KBM-7 (cell line): ENCODE results near the gene ARL5C.

ENCODE experiments used
- DNase-seq: peaks from one replicate; pipeline ENCODE4 v3.0.0-alpha.2; 2015
- in situ Hi-C: fragments of 300-500 bp; cut with MboI; formaldehyde crosslinking; loops from 2 replicates; pipeline ENCODE4 v1.14.3; 2020; ENCODE audit warnings: low sequenced_read_pairs, low pct_unique_long_range_greater_than_20kb, mixed read lengths

The ARL5C gene, protein sequence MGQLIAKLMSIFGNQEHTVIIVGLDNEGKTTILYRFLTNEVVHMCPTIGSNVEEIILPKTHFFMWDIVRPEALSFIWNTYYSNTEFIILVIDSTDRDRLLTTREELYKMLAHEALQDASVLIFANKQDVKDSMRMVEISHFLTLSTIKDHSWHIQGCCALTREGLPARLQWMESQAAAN

DNA sequence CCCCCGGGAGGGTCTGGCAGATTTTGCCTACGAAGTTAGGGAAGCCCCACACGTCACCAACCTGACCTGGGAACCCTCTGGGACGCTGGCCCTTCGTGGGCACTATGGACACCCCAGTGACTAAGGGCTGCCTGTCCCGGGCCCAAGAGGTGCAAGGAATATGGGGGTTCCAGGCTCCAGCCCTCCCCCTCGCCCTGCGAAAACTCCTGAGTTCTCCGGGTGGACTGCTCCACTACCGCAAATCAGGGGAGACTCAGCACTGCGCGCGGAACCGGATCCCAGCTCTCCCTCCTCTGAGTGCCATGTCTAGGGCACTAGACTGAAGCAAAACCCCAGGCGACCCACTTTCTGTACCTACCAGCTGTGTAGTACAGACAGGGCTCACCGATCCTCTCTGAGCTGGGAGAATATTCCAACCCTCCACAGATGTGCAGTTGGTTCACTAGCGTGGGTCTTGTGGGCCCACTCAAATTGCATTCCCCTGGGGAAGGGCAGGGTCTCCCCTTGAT lies at the start of gene ARL5C:
Gene ARL5C (minus strand): TSS at position 321 of the 509 bp plus-strand sequence. CDS start 401 bp downstream, outside the sequence.
- no peak for DNase-seq
- in situ Hi-C loops, result loop anchor here (25.0 kb wide), 1 partner anchor 179 kb away; no protein-coding TSS in a partner anchor

DNA sequence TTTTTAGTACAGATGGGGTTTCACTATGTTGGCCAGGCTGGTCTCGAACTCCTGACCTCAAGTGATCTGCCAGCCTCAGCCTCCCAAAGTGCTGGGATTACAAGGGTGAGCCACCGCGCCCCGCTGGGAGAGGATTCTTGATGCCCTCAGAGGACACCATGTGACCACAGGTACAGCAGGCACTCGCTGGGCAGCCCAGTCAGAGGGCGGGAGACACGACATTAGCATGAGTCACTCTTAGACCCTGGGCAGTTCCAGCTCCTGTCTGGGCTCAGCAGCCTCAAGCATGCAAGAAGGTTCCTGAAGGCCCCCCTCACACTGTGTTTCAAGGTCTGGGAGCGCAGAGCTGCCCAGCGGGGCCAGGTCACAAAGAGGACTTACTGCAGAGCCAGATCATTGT lies 47.9 kb upstream of the ARL5C start:
- DNase-seq, result no peak
- in situ Hi-C loops, result no loop called here

DNA sequence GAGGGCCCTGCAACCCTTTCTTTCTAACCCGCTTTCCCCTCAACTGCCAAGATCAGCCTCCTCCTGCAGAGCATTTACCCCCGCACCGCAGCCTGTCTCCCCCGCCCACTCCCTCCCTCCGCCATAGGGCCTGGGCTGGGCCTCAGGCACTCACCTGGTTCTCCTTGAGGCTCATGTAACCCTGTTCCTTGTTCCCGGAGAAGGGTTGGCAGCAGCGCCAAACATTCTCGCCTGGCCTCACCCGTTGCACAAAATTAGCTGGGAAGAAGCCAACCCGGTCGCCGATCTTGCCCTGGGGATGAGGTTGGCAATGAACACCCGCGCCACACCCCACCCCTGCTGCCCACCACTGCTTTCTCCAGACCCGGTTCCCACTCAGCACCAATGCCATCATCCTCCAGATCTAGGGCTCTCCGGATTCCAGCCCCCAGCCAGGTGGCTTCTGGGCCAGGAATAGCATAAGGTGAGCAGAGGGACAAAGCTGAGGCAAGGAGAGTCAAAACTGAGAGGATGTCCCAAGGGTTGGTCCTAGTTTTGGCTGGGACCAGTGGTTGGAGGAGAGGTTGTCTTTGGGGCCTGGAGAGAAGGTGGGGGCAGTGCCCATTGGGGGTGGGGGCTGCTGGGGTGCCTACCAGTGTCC lies 47.0 kb upstream of the ARL5C start:
- DNase-seq, result no peak
- in situ Hi-C loops, result no loop called here

DNA sequence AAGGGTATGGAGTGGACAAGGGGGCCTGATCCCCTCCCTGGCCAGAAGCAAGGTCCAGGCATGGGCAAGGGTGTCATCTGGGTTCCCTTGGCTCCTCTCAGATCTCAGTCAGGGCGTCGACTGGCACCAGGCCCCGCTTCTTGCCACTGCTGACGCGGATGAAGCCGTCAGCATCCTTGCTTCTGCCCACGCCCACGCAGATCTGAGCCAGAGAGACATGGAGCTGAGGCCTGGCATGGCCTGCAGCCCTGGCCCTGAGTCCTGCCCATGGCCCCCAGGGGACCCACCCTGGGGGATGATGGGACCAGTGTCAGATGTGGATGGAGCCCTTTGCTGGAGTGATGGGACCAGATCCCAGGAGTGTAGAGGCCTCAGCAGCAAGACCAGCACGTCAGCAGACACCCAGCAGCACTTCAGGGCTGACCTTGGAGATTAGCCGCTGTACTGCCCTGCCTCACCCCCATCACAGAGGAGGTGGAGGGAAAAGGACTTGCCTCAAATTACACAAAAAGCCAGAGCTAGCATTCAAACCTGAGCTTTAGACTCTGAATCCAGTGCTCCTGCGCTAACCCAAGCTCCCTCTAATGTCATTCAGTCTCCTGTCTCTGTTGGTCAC lies 46.3 kb upstream of the ARL5C start:
- in situ Hi-C loops, result no loop called here
- DNase-seq, result no peak

DNA sequence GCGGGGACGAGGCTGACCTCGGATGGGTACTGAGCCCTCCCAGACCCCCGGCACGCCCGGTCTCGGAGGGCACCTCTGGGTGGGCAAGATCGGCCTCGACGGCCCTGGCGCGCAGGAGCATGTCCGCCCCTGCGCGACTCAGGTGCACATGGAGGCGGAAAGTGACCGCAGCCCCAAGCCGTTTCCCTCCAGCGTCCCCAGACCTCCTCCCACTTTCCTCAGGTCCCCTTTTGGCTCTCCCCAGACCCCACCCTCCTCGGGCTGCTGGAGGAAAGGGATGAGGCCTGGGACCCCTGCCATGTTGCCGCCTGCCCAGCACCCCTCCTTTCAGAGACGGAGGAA lies 44.1 kb upstream of the ARL5C start:
- in situ Hi-C loops, result no loop called here
- no peak for DNase-seq

DNA sequence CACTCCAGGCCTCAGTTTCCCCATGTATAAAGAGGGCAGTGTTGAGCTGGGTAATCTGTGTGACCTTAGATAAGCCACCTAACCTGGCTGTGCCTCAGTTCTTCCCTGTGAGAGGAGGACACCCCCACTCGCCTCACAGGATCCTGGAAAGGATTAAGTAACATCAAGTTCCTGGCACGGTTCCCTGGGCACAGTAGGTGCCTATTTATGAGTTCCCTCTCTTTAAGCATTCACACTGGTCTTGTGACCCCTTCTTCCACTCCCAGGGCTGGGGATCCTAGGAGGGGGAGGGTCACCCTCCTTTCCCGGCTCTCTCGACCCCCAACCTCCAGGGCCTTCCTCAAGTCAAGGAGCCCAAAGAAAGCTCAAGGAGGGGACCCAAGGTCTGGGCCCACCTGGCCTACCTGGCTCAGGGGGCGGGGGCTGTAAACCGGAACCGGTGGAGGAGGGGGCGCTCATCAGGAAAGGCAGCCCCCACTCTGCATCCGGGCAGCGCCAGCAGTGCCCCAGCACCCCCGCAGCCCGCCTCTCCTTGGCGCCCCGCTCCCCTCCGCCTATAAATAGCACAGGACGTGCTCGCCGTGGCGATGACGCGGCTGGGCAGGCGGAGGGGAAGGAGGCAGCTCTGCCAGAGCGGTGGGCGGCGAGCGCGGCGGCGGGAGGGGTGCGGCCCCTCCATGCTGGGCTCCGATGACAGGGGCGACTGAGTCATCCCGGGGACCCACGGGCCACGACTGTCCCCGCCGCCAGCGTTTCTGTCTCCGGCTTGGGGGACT lies 43.5 kb upstream of the ARL5C start:
- peak; percentile 37 for DNase-seq

DNA sequence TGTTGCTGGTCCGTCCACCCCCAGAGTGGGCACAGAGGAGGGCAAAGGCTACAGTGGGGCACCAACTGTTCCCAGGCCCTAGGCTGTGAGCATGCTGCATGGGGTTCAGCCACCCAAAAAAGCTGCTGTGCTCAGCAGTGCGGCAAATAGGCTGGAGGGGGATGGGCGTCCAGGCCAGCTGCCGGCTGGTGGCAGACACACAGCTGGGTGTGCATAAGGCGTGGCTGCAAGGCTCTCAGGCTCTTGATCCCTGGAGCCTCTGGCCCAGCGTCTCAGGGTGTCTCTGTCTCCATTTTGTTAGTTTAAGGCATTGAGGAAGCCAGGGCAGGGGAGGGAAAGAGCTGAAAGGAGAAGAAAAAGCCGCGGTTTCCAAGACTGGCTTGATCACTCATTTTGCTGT lies 42.9 kb upstream of the ARL5C start:
- in situ Hi-C loops, result no loop called here
- DNase-seq, result peak; percentile 74

More for the DNA sequence above, 43.5 kb upstream of the ARL5C start:
- in situ Hi-C loops, result no loop called here

DNA sequence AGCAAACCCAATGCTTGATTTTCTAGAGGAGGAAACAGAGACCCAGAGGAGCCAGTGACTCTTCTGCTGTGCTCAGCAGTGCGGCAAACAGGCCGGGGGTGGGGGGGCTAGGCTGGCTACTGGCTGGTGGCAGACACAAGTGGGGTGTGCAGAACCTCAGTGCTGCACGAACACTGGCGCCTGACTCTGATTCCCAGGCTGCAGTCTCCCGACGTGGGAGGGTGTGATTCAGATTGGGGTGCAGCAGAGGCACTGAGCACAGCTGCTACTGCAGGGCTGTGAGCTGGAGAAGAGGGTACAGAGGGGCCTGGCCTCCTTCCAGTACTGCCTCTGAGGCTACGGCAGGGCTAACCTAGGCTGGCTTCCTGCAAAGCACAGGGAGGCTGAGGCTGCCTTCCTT lies 42.2 kb upstream of the ARL5C start:
- in situ Hi-C loops, result no loop called here
- DNase-seq, result no peak

DNA sequence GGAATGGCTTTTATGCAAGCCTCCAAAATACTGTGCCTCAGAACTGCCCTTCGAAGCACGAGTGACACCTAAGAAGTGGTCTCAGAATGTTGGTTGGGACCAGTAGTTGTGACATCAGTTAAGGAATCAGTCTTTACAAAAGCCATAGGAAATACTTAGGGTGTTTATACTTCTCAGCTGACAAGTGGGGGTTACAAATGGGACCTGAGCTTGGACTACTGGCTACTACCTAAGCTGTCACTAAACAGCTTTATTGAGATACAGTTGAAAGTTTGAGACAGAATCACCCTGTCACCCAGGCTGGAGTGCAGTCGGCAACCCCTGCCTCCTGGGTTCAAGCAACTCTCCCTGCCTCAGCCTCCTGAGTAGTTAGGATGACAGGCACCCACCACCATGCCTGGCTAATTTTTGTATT lies 39.2 kb upstream of the ARL5C start:
- in situ Hi-C loops, result no loop called here
- peak; percentile 30 for DNase-seq

DNA sequence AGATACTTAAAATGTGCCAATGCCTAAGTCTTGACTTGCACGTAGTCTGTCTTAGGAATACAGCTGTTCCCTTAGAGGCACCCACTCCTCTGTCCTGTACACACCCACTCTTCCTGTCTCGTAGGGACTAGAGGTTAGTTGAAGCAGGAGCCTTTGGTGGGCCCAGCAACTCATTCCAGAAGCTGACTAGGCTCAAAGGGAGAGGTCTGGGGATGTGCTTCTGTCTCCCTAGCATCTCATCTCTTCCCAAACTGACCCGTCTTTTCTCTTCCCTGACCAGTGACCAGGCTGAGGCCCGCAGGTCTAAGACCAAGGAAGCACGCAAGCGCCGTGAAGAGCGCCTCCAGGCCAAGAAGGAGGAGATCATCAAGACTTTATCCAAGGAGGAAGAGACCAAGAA lies 38.3 kb upstream of the ARL5C start:
- in situ Hi-C loops, result no loop called here
- no peak for DNase-seq

DNA sequence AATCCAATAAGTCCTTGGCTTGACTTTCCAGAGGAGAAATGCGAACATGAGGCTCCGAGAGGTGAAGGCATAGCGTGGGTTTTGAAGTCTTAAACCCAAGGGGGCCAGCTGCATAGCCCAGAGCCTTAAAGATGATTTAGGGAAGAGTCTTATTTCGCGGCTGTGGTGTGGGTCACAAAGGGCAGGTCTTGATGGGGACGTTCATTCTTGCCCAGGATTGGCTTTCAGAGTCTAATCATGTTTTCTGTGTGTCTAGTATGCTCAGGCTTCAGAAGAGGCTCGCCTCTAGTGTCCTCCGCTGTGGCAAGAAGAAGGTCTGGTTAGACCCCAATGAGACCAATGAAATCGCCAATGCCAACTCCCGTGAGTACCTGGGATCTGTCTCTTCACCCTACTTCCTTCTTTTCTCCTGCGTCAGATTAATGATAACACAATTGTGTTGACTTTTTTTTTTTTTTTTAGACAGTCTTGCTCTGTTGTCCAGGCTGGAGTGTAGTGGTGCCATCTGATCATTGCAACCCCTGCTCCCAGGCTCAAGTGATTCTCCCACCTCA lies 35.1 kb upstream of the ARL5C start:
- peak; percentile 41 for DNase-seq
- in situ Hi-C loops, result no loop called here

DNA sequence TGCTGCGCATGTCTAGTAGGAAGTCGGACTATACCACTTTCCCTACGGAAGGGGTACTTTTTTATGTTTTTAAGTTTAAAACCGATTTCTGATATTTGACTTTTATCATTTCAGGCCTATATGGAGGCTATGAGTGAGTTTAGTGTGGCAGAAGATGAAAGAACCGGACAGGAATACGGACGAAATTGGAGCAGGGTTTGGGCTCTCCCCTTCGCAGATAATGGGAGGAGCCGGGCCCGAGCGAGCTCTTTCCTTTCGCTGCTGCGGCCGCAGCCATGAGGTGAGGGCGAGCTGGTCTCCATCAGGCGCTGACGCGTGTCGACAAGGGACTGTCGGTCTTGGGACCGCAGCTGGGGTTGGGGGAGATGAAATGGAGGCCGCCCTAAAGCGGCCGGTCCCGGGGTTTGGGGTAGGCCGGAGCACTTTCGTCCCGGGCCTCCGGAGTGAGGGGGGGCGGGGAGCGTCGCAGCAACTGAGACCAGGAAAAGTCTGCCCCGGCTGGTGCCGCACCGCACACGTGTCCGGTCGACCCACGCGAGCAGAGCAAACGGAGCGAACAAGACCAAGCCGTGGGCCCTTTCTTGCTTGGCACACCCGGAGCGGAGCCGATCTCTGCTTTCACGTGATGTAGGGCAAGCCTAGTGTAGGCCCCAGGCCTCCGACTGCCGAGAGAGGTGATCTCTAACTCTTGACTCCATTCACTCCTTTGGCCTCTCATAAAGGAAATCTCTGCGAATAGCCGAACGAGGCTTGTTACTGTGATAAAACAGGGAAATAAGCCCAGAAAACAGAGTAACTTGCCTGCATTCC lies 34.3 kb upstream of the ARL5C start, which contains the start of gene RPL19:
Gene RPL19 (plus strand): TSS at position 214 of the 810 bp plus-strand sequence. CDS start 62 bp downstream, at position 276.
- in situ Hi-C loops, result no loop called here
- no peak for DNase-seq

DNA sequence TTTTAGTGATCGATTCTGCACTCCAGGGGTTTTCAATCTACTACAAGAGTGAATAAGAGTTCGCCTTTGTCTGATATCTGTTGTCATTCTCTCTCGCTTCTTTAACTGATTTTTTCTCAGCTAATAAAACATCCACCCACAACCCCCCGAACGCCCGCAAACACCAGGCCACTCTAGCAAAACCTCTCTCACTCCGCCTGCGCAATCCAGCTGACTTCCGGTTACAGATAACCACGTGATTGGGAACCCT lies 33.8 kb upstream of the ARL5C start:
- peak; percentile 95 for DNase-seq
- in situ Hi-C loops, result no loop called here

DNA sequence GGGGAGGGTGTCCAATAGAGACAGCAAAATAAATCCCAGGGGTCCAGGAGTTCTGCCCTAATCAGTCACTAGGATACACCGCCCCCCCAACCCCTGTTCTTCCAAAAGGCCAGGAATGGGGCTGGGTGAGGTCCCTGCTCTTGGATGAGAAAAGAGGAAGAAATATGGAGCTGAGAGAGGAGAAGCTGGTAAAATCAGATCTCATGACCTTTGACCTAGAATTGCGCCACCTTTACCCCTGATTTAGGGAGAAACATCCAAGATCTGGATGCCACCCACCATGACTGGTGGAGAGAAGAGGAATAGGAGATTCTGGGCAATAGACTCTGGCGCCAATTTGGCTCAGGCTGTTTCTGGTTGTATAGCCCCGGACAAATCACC lies 32.2 kb upstream of the ARL5C start:
- in situ Hi-C loops, result no loop called here

DNA sequence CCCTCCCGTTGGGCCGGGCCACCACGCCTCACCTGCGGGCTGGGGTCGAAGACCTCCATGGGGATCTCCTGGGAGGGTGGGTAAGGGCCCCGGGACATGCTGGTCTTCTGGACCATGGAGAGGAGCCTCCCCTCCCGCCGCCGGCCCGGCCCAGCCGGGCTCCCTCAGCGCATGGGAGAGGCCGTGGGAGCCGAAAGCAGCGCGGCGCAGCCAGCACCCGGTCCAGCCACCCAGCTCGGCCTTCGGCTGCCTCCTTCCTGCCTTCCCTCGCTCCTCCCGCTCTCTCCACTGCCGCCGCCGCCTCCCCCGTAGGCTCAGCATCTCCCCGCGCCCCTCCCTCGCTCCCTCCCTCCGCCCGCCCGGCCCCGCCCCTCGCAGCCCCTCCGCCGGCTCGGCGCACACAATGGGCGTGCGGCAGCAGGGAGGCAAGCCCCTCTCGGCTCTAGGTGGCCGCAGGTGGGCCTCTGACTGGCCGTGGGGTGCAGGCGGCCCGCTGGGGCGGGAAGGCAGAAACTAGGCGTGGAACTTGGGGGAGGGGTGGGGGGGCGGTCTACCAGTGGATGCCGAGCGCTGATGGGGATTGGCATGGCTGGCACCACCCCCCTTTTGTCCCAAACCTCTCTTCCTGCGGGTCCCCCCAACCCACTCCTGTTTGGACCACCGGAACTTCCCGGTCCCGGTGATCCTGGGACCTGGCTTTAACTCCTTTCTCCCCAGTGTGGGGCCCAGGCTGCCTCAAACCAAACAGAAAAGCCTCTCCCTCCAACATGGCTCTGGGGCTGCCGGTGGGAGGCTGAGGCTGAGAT lies 31.6 kb upstream of the ARL5C start, which contains the start of gene CACNB1:
Gene CACNB1 (minus strand): TSS at position 290 of the 806 bp plus-strand sequence. CDS start 174 bp downstream, at position 116.
- in situ Hi-C loops, result no loop called here
- DNase-seq, result peak; percentile 55

More for the DNA sequence above, 32.2 kb upstream of the ARL5C start:
- peak; percentile 52 for DNase-seq

DNA sequence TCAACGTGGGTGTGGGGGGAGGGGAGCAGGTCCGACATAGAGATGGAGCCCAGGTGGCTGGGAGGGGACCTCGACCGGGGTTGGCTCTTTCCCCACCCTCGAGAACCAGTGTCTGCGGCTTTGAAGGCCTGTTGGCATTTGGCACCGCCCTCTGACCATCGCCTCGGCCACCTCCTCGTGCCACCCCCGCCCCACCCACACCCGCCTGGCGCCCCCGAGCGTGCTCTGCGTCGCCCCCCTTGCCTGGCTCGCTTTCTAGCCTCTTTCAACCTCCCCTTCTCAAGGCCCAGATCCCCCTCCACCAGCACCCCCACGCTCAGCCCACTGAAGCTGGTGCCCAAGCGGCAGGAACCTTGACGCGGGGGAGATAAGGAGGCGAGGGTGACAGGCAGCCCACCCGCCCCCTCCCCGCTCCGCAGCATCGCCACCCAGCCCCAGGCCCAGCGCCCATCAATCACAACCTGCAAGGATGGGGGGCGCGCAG lies 30.9 kb upstream of the ARL5C start:
- no peak for DNase-seq
- in situ Hi-C loops, result no loop called here

DNA sequence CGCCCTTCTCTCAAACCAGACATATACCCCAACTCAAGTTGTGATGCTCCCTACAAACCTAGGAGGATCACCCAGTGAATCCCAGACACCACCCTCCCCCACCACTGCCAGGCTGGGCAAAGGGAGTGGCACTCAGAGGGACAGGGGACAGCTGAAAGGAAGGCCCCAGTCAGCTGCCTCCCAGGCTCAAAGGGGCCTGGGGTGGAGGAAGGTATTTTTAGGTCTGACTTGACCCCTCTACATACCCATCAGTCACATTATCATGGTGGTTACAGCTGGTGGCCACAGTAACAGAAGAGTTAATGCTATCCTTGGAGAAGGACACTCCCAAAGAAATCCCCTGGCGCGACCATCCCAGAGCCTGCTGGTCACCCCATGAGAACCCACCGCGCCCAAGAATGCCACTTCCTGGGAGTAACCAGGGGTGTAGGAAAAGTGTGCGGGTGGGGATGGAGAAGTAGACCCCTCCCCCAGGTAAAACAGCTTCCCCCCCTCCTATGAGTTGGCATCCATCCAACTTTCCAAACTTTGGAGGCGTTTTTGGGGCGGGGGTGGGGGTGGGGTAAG lies 30.4 kb upstream of the ARL5C start:
- DNase-seq, result no peak
- in situ Hi-C loops, result no loop called here
